NCI-H2196 treated with DMSO at 0.1 percent for 48 hours (cell line): ENCODE data around the gene AP3S1.
"Not testable (repeated sequence)": the region's sequence is repeated elsewhere in the genome, so short reads cannot be mapped to it uniquely, and the experiment has no call there.

Source experiments
- DNase-seq: peaks from one replicate; lab custom pipeline; 2025; ENCODE audit not compliant: unreplicated experiment; lab: John Stamatoyannopoulos, UW

The AP3S1 gene

GRCh38 chr5:115824983-115825382 lies 16.8 kb upstream of the AP3S1 start:
- not testable (repeated sequence) for DNase-seq

- DNase-seq: no peak
These were observed 15.8 kb upstream of the AP3S1 start for GRCh38 chr5:115825948-115826347.

- DNase-seq: no peak
These were observed 11.8 kb upstream of the AP3S1 start for GRCh38 chr5:115829913-115830312.

- DNase-seq: peak; percentile 4
These were observed 10.5 kb upstream of the AP3S1 start for GRCh38 chr5:115831163-115831768.

GRCh38 chr5:115835481-115835880 lies 6.3 kb upstream of the AP3S1 start:
- no peak for DNase-seq

GRCh38 chr5:115838885-115839518 lies 2.7 kb upstream of the AP3S1 start:
- DNase-seq: peak; percentile 21

GRCh38 chr5:115840873-115841272 lies 862 bp upstream of the AP3S1 start:
- no peak for DNase-seq

- peak; percentile 48 for DNase-seq
These were observed 577 bp downstream of the AP3S1 start for GRCh38 chr5:115842089-115842935.

- DNase-seq: no peak
These were observed 1.2 kb downstream of the AP3S1 start for GRCh38 chr5:115842952-115843351.

GRCh38 chr5:115843444-115844130 lies 1.9 kb downstream of the AP3S1 start:
- no peak for DNase-seq

GRCh38 chr5:115844321-115844817 lies 2.6 kb downstream of the AP3S1 start:
- no peak for DNase-seq

GRCh38 chr5:115847290-115847689 lies 5.6 kb downstream of the AP3S1 start:
- DNase-seq: no peak

- no peak for DNase-seq
These were observed 7.6 kb downstream of the AP3S1 start for GRCh38 chr5:115849258-115849798.

- DNase-seq: no peak
These were observed 9.1 kb downstream of the AP3S1 start for GRCh38 chr5:115850744-115851416.

- DNase-seq: no peak
These were observed 12.4 kb downstream of the AP3S1 start for GRCh38 chr5:115854139-115854538.

- no peak for DNase-seq
These were observed 14.2 kb downstream of the AP3S1 start for GRCh38 chr5:115855959-115856358.

- no peak for DNase-seq
These were observed 15.3 kb downstream of the AP3S1 start for GRCh38 chr5:115857057-115857479.

GRCh38 chr5:115857626-115858349 lies 16.1 kb downstream of the AP3S1 start:
- no peak for DNase-seq

- no peak for DNase-seq
These were observed 16.7 kb downstream of the AP3S1 start for GRCh38 chr5:115858396-115858795.

GRCh38 chr5:115859378-115859777 lies 17.6 kb downstream of the AP3S1 start:
- no peak for DNase-seq
